Fibroblast of lung (primary cell): ENCODE results near the gene KLHDC4. TPM values are rescaled to one million over a fixed set of nuclear protein-coding genes. Genes with fewer than 3 reads are reported as not detected.

Experiments
- DNase-seq, 2 donors: peaks; one replicate each; pipeline versions ENCODE4 v3.0.0 to v3.0.0-alpha.2; 2010; ENCODE audit warnings: low read depth in 2 of 2
- H2AFZ ChIP-seq: 2 replicates; pipeline ENCODE4 v1.5.1; 2012; ENCODE audit warnings: low read length, control low read depth, inconsistent platforms
- H3K27ac ChIP-seq: 2 replicates; pipeline ENCODE4 v1.5.1; 2011; ENCODE audit warnings: low read length, control low read depth; ENCODE audit not compliant: insufficient read depth
- H3K27me3 ChIP-seq: 2 replicates; pipeline ENCODE4 v1.5.1; 2011; ENCODE audit warnings: mild to moderate bottlenecking, low read length; ENCODE audit not compliant: control insufficient read depth, insufficient read depth
- H3K36me3 ChIP-seq: 2 replicates; pipeline ENCODE4 v1.5.1; 2011; ENCODE audit warnings: low read length; ENCODE audit not compliant: control insufficient read depth, insufficient read depth
- H3K4me1 ChIP-seq: 2 replicates; pipeline ENCODE4 v1.5.1; 2011; ENCODE audit warnings: low read length; ENCODE audit not compliant: control insufficient read depth, insufficient read depth; ENCODE audit errors: extremely low read depth
- H3K4me2 ChIP-seq: 2 replicates; pipeline ENCODE4 v1.5.1; 2011; ENCODE audit warnings: low read length, control low read depth; ENCODE audit not compliant: insufficient read depth; ENCODE audit errors: extremely low read depth
- H3K4me3 ChIP-seq, 4 experiments: fragments of 200-600 bp in 1 of 4; sonication (generic) in 1 of 4; replicated peaks in 1 of 4; 2 replicates each; pipeline ENCODE4 v1.5.1; 2011 to 2016; ENCODE audit warnings: low read length in 4 of 4, low read depth in 3 of 4, mild to moderate bottlenecking in 3 of 4, control low read depth in 2 of 4, inconsistent platforms in 1 of 4, mixed read lengths in 1 of 4; ENCODE audit not compliant: insufficient read depth in 1 of 4; ENCODE audit errors: control extremely low read depth in 1 of 4
- H3K79me2 ChIP-seq: 2 replicates; pipeline ENCODE4 v1.5.1; 2012; ENCODE audit warnings: mild to moderate bottlenecking, low read length, inconsistent platforms; ENCODE audit not compliant: control insufficient read depth, insufficient read depth
- H3K9ac ChIP-seq: 2 replicates; pipeline ENCODE4 v1.5.1; 2011; ENCODE audit warnings: mild to moderate bottlenecking, low read length, control low read depth; ENCODE audit not compliant: insufficient read depth
- H3K9me3 ChIP-seq: 2 replicates; pipeline ENCODE4 v1.5.1; 2012; ENCODE audit warnings: low read depth, low read length; ENCODE audit not compliant: control insufficient read depth, insufficient read depth
- H4K20me1 ChIP-seq: 2 replicates; pipeline ENCODE4 v1.5.1; 2011; ENCODE audit warnings: low read length; ENCODE audit not compliant: control insufficient read depth, insufficient read depth; ENCODE audit errors: extremely low read depth
- CTCF ChIP-seq, 2 donors: IDR thresholded peaks in 1 of 2; conservative IDR thresholded peaks in 1 of 2; 1 replicate in 1 of 2; 2 replicates in 1 of 2; pipeline ENCODE4 v1.5.1; 2011 to 2012; ENCODE audit warnings: low read length in 2 of 2, control low read depth in 1 of 2, inconsistent platforms in 1 of 2, low read depth in 1 of 2, mild to moderate bottlenecking in 1 of 2
- EZH2 ChIP-seq: IDR thresholded peaks from 2 replicates; pipeline ENCODE4 v1.5.1; 2012; ENCODE audit warnings: low read length, control low read depth, mild to moderate bottlenecking; ENCODE audit errors: missing control alignments
- polyA plus RNA-seq, 2 donors: library from polyadenylated mRNA; depleted of rRNA in 1 of 2; stranded (reverse) in 1 of 2; unstranded in 1 of 2; fragments of >200 nt; gene quantifications; 2 replicates each; pipeline ENCODE4 v1.2.1, GENCODE V29; 2011 to 2012; ENCODE audit warnings: missing spikeins in 1 of 2
- total RNA-seq: library from RNA; depleted of rRNA; stranded (reverse); fragments of >200 nt; gene quantifications from 2 replicates; pipeline ENCODE4 v1.2.1, GENCODE V29; 2014

Gene KLHDC4
- total and polyA plus RNA-seq, 2 donors (not counting 1 experiment from before 2014, with no cell fraction given): 7.3 to 17.8 TPM

GRCh38 chr16:87712184-87712762, 53.5 kb downstream of the KLHDC4 start:
- H3K9me3 ChIP-seq: no peaks in the 10 kb centered on the region
- no peaks in the 10 kb centered on the region for H3K36me3 ChIP-seq
- H4K20me1 ChIP-seq: no peaks in the 10 kb centered on the region
- no peaks in the 10 kb centered on the region for H3K4me1 ChIP-seq
- TF ChIP-seq CTCF (conservative IDR thresholded peaks at IDR 0.05 in 1 of 2, IDR thresholded peaks at IDR 0.05 in 1 of 2; ENCODE audit: low read depth in 1 of 2, low read length in 2 of 2) (no peak), EZH2 (no peak)
- no peak overlapping the region for H3K4me3 ChIP-seq
- no peak overlapping the region for H3K9ac ChIP-seq
- H3K4me2 ChIP-seq: no peak overlapping the region
- no peaks in the 10 kb centered on the region for H3K27me3 ChIP-seq
- H3K27ac ChIP-seq: no peak overlapping the region
- DNase-seq: no peak
- no peaks in the 10 kb centered on the region for H3K79me2 ChIP-seq
- H2AFZ ChIP-seq: no peak overlapping the region

DNA sequence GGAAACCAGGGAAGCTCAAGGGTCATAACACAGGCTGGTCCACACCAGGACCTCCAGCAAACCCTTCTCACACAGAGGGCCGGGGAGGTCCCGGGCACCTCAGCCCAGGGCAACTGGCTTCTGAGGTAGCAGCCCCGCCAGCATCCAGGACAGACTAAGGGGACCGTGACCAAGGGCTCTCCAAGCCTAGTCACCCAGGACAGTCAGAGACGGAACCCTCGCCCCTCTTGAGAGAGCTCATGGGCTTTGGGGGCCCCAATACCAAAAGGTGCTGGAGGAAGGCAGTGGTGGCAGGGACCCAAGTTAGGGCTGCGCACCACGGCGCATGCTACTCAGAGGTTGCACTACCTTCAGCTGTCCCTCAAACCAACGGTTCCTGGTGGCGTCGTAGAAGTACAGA, 54.9 kb downstream of the KLHDC4 start:
- no peak for DNase-seq
- TF ChIP-seq CTCF (conservative IDR thresholded peaks at IDR 0.05 in 1 of 2, IDR thresholded peaks at IDR 0.05 in 1 of 2; ENCODE audit: low read depth in 1 of 2, low read length in 2 of 2) (no peak), EZH2 (no peak)
- no peak overlapping the region for H3K9ac ChIP-seq
- no peak overlapping the region for H3K4me2 ChIP-seq
- H2AFZ ChIP-seq: no peak overlapping the region
- no peak overlapping the region for H3K4me3 ChIP-seq
- no peaks in the 10 kb centered on the region for H3K79me2 ChIP-seq
- H3K27me3 ChIP-seq: no peaks in the 10 kb centered on the region
- no peaks in the 10 kb centered on the region for H3K4me1 ChIP-seq
- H4K20me1 ChIP-seq: no peaks in the 10 kb centered on the region
- no peaks in the 10 kb centered on the region for H3K36me3 ChIP-seq
- H3K27ac ChIP-seq: no peak overlapping the region
- no peaks in the 10 kb centered on the region for H3K9me3 ChIP-seq

- Histone ChIP-seq H3K9me3 (no peaks in the 10 kb centered on the region), H3K27me3 (no peaks in the 10 kb centered on the region), H3K27ac (no peak overlapping the region), H4K20me1 (no peaks in the 10 kb centered on the region), H3K9ac (no peak overlapping the region), H3K4me1 (no peaks in the 10 kb centered on the region), H3K4me2 (no peak overlapping the region), H3K79me2 (no peaks in the 10 kb centered on the region), H3K36me3 (no peaks in the 10 kb centered on the region), H2AFZ (no peak overlapping the region), H3K4me3 (no peak overlapping the region)
- no peak for DNase-seq
- TF ChIP-seq CTCF (conservative IDR thresholded peaks at IDR 0.05 in 1 of 2, IDR thresholded peaks at IDR 0.05 in 1 of 2; ENCODE audit: low read depth in 1 of 2, low read length in 2 of 2) (no peak), EZH2 (no peak)
Observed at GRCh38 chr16:87709677-87710076, 56.1 kb downstream of the KLHDC4 start.
